ENCODE measurements around the gene ASPG.
"Not testable (repeated sequence)": the region's sequence is repeated elsewhere in the genome, so short reads cannot be mapped to it uniquely, and the experiment has no call there.

ASPG gene

GRCh38 chr14:104149617-104150135 is 64.2 kb downstream of the ASPG start:
- peak; percentile 68 for DNase-seq

- DNase-seq, result peak; percentile 79
Observed at GRCh38 chr14:104150136-104151025, 64.9 kb downstream of the ASPG start.

DNA sequence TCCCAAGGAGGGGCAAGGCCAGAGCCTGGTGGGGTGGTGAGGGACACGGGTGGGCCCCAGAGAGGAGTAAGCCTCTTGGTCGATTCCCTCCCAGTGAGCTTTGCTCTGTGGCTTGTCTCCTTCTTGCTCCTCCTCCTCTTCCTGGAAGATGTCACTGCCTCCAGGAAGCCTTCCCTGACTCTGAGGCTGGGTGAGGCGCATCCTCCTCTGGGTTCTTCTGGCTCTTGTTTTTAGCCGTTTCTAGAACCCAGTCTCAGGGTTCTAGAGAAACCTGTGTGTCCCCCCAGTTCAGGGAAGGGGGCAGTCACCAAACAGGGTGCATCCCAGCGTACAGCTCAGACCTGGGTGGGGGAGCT is 65.5 kb downstream of the ASPG start:
- DNase-seq, result no peak

DNA sequence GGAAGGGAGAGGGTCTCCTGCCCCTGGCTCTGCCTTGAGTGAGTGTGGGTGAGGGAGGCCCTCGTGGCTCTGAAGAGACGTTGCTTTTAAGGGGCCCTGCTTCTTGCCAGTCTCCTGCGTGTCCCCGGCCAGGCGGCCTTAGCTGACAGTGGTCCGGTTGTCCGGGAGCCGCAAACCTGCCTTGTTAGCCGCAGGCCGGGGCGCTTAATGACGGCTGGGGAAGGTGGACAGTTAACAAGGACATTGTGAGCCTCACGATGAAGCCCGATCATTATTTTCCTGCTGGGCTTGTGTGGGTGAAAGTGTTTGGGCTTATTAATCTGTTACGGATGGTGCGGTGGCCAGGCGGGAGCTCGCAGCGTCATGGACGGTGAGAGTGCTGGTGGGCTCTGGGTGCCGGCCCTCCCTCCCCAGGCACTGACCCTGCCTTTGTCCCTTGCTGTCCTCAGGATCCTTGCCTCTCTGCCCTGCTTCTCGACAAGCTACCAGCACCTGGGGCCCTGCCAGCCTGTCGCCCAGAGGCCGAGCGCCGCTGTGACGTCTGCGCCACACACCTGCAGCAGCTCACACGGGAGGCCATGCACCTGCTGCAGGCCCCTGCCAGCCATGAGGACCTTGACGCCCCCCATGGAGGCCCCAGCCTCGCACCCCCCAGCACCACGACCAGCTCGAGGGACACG is 66.2 kb downstream of the ASPG start:
- DNase-seq, result no peak

- DNase-seq, result no peak
Observed at GRCh38 chr14:104152246-104152575, 66.7 kb downstream of the ASPG start.

- no peak for DNase-seq
Observed at GRCh38 chr14:104152686-104153393, 67.3 kb downstream of the ASPG start.

- DNase-seq, result not testable (repeated sequence)
Observed at GRCh38 chr14:104153394-104153755, 67.9 kb downstream of the ASPG start.

GRCh38 chr14:104154246-104154645 is 68.7 kb downstream of the ASPG start:
- no peak for DNase-seq

GRCh38 chr14:104155513-104155912 is 70.0 kb downstream of the ASPG start:
- no peak for DNase-seq

DNA sequence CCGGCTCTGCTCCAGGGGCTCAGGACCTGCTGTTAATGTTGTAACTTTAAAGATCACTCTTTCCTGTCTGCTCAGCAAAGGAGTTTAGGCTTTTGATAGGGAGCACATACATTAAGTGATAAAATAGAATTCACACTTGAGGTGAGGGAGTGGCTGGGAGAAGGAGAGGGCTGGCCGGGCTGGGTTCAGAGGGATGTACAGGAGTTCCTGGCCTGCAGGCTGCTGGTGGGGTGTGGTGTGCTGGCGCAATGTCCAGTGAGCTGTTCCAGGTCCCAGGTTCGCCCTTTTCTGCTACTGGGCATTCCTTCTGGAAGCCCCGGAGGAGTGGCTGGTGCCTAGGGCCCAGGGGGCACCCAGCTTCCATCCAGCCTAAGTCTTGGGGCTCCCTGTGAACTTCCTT is 70.6 kb downstream of the ASPG start:
- no peak for DNase-seq

GRCh38 chr14:104157016-104157928 is 71.8 kb downstream of the ASPG start:
- DNase-seq, result no peak

GRCh38 chr14:104158827-104159798 is 73.6 kb downstream of the ASPG start:
- DNase-seq, result no peak

GRCh38 chr14:104159990-104160389 is 74.5 kb downstream of the ASPG start:
- DNase-seq, result no peak

DNA sequence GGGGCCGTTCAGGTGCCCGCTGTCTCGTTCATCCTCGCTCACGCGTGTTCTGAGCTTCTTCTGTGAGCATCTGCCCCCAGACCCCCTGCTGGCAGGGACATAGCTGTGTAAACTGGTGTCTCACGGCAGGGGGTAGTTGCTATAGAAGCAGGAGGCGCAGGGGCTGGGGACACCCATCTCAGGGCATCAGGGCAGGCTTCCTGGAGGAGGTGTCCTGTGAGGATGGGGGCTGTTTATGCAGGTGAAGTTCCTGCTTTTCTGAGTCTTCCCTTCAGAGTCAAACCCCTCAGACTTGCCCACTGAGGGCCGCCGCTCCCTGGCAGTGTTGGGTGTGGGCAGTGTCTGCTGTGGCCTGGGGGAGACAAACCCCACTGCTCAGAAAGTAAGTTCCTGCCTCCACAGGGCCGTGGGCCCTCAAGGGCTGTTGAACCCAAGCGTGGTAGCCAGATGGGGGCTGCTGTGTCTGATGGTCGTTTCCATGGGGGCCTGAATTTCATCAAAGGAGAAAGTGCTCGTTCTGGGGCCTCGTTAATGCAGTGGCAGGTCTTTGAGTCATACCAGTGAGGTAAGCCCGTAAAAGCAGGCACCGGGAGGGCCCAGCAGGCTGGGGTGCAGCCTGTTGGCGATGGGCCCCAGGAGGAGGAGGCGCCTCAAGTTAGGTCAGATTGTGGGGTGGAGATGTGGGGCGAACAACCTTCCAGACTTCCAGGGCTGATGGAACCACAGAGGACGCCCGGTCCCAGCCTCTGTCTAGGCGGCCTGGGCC is 76.3 kb downstream of the ASPG start:
- DNase-seq, result peak; percentile 33

DNA sequence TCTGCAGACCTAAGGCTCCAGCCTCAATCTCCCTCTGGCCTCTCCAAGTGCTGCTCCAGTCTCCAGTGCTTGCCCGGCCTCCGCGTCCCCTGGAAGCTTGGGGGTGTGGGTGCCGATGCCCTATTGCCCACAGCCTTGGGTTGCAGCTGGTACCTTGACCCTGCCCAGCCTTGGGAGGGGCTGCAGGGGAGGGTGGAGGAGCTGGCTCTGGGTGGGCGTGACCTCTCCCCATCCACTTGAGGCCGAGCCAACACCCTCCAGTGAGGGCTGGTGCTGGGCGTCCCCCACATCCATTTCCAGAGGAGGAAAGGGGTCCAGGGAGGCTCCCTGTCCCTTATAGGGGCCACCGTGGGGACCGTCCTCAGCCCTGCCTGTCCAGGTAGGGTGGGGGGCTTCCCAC is 77.0 kb downstream of the ASPG start:
- DNase-seq, result no peak

DNA sequence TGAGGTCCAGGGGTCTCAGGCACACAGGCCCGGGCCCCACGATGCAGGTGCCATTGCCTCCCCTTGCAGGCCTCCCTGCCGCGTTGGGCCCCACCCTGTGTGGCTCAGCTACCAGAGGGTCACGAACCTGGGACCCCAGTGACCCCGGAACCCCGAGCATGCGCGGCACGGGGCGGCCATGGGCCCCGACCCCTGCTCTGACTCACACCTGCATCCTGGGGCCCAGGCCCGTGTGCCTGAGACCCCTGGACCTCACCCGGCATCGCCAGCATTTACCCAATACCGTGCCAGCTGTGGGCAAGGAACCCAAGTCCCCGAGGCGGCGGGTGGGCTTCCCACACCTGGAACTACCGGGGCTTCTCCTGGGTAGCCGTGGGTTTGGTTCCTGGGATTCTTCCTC is 78.0 kb downstream of the ASPG start:
- no peak for DNase-seq

- DNase-seq, result no peak
Observed at GRCh38 chr14:104164041-104164440, 78.5 kb downstream of the ASPG start.

DNA sequence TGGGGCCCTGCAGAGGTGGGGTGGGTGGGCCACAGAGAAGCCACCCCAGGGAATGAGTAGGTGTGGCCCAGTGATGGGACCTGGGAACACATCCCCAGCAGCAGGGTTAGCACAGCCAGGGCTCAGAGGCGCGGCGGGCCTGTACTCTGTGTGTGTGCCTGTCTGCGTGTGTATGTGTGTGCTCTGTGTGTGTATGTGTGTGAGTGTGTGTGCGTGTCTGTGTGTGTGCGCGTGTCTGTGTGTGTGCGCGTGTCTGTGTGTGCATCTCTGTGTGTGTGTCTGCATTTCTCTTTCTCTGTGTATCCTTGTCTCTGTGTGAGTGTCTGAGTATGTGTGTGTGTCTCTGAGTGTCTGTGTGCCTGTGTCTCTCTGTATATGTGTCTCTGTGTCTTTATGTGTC is 79.0 kb downstream of the ASPG start:
- no peak for DNase-seq
